GM12872 (cell line): ENCODE data around the gene PLIN3.

Experiments
- TF ChIP-seq, protein P1 (sequence below): IDR thresholded peaks from 3 replicates; pipeline ENCODE4 v1.5.1; 2011; ENCODE audit warnings: low read depth, mild to moderate bottlenecking, low read length, moderate library complexity; ENCODE audit not compliant: insufficient read depth

Gene PLIN3

DNA sequence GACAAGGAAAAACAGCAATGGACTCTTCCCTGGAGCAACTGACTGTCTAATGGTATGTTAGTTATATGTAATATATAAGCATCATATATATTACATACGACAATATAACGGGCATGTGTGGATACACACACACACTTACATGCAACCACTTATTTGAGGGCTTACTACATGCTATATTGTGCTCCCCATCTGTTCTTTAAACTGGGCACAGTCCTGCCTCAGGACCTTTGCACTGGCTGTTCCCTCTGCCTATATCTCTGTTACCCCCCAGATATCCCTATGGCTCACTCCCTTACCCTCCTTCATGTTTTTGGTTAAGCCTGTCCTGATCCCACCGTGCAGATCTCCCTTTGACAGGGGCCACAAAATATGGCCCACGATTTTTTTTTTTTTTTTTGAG, 46.2 kb downstream of the PLIN3 start:
- TF ChIP-seq, protein P1, sequence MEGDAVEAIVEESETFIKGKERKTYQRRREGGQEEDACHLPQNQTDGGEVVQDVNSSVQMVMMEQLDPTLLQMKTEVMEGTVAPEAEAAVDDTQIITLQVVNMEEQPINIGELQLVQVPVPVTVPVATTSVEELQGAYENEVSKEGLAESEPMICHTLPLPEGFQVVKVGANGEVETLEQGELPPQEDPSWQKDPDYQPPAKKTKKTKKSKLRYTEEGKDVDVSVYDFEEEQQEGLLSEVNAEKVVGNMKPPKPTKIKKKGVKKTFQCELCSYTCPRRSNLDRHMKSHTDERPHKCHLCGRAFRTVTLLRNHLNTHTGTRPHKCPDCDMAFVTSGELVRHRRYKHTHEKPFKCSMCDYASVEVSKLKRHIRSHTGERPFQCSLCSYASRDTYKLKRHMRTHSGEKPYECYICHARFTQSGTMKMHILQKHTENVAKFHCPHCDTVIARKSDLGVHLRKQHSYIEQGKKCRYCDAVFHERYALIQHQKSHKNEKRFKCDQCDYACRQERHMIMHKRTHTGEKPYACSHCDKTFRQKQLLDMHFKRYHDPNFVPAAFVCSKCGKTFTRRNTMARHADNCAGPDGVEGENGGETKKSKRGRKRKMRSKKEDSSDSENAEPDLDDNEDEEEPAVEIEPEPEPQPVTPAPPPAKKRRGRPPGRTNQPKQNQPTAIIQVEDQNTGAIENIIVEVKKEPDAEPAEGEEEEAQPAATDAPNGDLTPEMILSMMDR = no peak

DNA sequence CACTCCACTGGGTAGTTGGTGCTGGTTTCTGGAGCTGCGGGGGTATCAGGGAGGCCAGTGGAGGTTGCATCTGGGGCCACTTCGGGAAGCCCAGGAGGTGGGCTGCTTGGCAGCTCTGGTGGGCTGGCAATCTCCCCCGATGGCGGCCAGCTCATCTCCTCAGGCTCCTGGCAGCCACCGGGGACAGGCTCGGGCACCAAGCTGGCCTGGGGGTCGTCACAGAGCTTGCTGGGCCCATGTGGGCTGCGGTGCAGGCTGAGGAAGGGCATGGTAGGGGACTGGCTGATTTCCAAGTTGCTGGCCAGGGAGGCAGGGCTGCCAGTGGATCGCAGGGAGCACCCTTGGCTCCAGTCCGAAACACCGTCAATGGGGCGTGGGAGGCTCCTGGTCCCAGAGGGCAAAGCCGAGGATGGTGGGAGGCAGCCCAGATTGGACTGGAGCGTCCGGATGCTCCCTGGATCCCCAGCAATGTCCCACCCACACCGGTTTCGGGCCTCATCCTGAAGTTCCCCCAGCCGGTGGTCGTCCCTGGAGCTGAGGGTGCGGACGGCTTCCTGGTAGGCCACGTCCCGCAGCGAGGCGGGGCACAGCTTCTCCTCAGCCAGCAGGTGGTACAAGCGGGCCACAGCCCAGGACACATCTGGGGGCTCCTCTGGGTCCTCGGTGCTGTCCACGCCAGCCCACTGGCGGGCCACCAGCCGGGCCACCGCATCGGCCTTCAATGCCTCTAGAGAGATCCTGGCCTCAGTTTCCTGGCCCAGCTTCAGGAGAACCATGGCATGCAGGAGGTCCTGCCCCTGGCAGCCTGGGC, 49.8 kb downstream of the PLIN3 start:
- TF ChIP-seq, protein P1 = no peak

DNA sequence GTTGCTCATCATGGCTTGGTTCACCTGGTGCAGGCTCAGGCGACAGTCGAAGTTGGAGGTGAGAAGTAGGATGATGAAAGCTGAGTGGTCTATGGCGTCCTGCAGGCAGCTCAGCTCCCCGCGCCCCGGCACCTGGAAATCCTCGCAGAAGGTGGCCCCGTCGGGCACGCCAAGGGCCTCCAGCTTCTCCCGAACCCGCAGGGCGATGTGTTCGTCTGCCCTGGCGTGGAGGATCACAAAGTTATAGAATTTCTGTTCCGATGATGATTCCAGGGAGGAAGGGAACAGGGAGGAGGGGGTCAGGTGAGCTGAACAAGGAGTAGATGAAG, 50.6 kb downstream of the PLIN3 start:
- TF ChIP-seq, protein P1 = no peak

DNA sequence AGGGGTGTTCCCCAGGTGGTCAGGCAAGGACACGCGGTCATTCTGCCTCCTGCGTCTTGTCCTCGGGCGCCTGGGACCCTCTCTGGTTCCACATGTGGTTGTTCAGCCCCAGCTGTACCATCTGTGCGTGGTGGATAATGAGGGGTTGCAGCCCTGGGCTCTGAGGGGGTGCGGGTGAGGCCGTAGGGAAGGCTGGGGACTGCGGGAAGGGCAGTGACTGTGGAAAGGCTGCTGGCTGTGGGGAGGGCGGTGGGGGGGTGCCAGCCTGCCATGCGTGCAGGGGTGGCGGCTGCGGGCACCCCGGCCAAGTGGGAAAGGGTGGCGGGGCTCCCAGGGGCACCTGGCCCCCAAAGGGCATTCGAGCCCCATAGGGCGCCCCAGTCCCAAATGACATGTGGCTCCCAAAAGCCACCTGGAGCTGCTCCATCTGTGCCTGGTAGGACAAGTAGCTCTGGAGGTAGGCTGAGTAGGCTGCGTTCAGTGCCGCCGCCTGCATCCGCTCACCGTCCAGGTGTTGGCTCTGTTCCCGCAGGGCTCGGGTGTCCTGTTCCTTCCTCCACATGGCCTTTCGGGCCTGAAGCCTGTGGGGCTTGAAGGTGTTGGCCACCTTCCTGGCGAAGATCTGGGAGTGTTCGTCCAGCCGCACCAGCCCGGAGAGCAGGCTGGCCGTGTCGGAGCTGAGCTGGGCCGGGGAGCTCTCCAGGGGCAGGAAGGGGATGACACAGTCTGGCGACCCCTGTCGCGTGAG, 51.1 kb downstream of the PLIN3 start:
- TF ChIP-seq, protein P1 = no peak

DNA sequence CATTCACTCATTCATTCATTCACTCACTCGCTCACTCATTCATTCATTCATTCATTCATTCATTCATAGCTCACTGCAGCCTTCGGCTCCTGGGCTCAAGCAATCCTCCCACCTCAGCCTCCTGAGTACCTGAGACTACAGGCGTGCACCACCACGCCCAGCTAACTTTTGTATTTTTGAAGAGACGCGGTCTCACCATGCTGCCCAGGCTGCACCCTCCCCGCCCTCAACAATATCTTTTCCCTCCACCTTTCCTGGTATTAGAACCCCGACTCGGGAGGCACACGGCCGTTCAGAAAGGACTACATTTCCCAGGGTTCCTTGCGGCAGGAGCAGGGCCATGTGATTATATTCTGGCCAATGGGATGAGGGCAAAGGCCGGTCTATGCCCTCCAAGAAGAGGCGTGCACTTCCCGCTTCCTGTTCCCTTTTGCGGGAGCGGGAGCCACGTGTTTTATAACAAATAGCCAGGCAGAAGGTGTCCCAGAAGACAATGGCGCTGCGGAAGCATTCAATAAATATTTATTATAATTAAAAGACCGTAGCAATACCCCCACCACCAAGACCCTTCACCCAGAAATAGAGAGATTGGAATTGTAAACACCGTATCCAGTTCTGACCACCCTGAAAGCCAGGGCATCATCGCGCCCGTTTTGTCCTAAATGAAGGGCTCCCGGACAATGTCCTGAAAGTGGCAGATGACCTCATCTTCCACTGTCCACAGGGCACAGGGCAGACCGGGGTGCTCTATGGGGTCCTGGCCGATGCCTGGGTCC, 51.9 kb downstream of the PLIN3 start:
- TF ChIP-seq, protein P1 = no peak

DNA sequence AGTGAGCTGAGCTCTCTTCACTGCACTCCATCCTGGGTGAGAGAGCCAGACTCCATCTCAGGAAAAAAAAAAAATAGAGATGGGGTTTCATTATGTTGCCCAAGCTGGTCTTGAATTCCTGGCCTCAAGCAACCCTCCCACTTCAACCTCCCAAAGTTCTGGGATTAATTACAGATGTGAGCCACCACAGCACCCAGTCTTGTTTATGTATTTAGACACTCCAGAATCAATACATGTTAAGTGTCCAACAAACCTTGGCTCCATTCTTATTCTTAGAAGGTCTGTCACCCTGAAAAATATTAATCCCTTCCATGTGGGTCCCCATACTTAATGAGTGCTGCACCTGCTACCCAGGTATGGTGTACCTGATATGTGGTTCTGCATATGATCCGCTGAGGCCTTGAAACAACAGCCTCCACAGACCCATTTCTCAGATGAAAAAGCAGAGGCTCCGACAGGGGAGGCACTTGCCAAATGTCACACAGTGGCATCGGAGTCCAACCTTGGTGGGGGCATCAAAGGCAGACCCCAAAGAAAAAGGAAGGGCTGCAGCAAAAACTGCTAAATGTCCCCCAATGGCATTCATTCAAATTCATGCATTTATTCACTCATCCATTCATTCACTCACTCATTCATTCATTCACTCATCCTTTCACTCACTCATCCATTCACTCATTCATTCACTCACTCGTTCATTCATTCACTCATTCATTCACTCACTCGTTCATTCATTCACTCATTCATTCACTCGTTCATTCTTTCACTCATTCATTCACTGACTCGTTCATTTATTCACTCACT, 52.6 kb downstream of the PLIN3 start:
- TF ChIP-seq, protein P1 = no peak
